GM19240 (cell line): ENCODE results near the gene EFHD1.
"Not testable (repeated sequence)": the region's sequence is repeated elsewhere in the genome, so short reads cannot be mapped to it uniquely, and the experiment has no call there.

ENCODE experiments used
- DNase-seq: peaks from one replicate; pipeline ENCODE4 v3.0.0; 2011; ENCODE audit warnings: low spot score; ENCODE audit not compliant: insufficient read length

The EFHD1 gene

GRCh38 chr2:232615339-232615738 lies 18.1 kb upstream of the EFHD1 start:
- DNase-seq: no peak

GRCh38 chr2:232621186-232621585 lies 12.2 kb upstream of the EFHD1 start:
- DNase-seq: no peak

GRCh38 chr2:232622563-232622962 lies 10.8 kb upstream of the EFHD1 start:
- no peak for DNase-seq

- no peak for DNase-seq
These were observed 9.3 kb upstream of the EFHD1 start for GRCh38 chr2:232623768-232624765.

GRCh38 chr2:232626584-232626983 lies 6.8 kb upstream of the EFHD1 start:
- no peak for DNase-seq

- DNase-seq: no peak
These were observed 4.8 kb upstream of the EFHD1 start for GRCh38 chr2:232628466-232629128.

GRCh38 chr2:232629129-232629475 lies 4.3 kb upstream of the EFHD1 start:
- no peak for DNase-seq

- DNase-seq: no peak
These were observed 1.0 kb upstream of the EFHD1 start for GRCh38 chr2:232632229-232632903.

GRCh38 chr2:232632904-232633412 lies 446 bp upstream of the EFHD1 start:
- DNase-seq: no peak

GRCh38 chr2:232634206-232635150 lies 1.1 kb downstream of the EFHD1 start:
- no peak for DNase-seq

GRCh38 chr2:232635376-232635775 lies 2.0 kb downstream of the EFHD1 start:
- not testable (repeated sequence) for DNase-seq

- no peak for DNase-seq
These were observed 2.4 kb downstream of the EFHD1 start for GRCh38 chr2:232635820-232636219.

GRCh38 chr2:232636788-232637420 lies 3.5 kb downstream of the EFHD1 start:
- no peak for DNase-seq

- no peak for DNase-seq
These were observed 4.6 kb downstream of the EFHD1 start for GRCh38 chr2:232637866-232638583.

- no peak for DNase-seq
These were observed 7.9 kb downstream of the EFHD1 start for GRCh38 chr2:232641153-232641848.

GRCh38 chr2:232643147-232643425 lies 9.7 kb downstream of the EFHD1 start:
- DNase-seq: no peak

GRCh38 chr2:232643813-232644347 lies 10.5 kb downstream of the EFHD1 start:
- no peak for DNase-seq

GRCh38 chr2:232645061-232645460 lies 11.7 kb downstream of the EFHD1 start:
- DNase-seq: no peak

- no peak for DNase-seq
These were observed 13.3 kb downstream of the EFHD1 start for GRCh38 chr2:232646726-232647125.
